Ovary (tissue), 3 donors: ENCODE measurements around the gene CD101.

Experiments
- CTCF ChIP-seq, 3 donors: fragments of 450-650 bp in 2 of 3; fragments of 200-600 bp in 1 of 3; IDR thresholded peaks; one replicate each; pipeline versions ENCODE4 v1.5.1 to v1.8.0; 2016 to 2022; ENCODE audit warnings: antibody characterized with exemption in 3 of 3, mild to moderate bottlenecking in 1 of 3
- POLR2A ChIP-seq: fragments of 450-650 bp; IDR thresholded peaks from one replicate; pipeline ENCODE4 v1.6.1; 2017; ENCODE audit warnings: antibody characterized with exemption, mild to moderate bottlenecking, moderate library complexity
- donor health status: DM: no; HTN: no; CAD: no.

- TF ChIP-seq CTCF (IDR thresholded peaks at IDR 0.05) (no peak), POLR2A (no peak)
Measured at GRCh38 chr1:117007719-117008013, 6.1 kb downstream of the CD101 start.
